SKM-1 (cell line): ENCODE results near the gene CHST1.

Experiments used
- DNase-seq: peaks from one replicate; lab custom pipeline; 2025; ENCODE audit not compliant: unreplicated experiment; lab: John Stamatoyannopoulos, UW

Gene CHST1

DNA sequence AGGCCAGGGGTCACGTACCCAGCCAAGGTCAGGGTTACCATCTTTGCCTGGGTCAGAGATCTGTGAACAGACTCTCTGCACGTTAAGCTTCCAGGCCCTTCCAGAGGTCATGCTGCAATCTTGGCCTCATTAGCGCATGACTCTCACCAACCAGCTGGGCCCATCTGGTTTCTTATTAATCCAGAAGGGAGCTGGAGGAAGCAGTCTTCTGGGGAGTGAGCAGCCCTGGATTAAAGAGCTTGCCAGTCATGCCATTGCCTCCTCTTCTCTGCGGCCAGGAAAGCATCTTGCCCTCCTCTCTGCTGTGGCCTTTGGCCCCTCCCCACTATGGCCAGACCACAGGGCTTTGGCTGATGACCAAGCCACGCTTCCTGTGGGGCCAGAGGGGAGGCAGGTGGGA is 57.4 kb downstream of the CHST1 start:
- DNase-seq = no peak

GRCh38 chr11:45606514-45607281 is 58.7 kb downstream of the CHST1 start:
- DNase-seq = no peak

DNA sequence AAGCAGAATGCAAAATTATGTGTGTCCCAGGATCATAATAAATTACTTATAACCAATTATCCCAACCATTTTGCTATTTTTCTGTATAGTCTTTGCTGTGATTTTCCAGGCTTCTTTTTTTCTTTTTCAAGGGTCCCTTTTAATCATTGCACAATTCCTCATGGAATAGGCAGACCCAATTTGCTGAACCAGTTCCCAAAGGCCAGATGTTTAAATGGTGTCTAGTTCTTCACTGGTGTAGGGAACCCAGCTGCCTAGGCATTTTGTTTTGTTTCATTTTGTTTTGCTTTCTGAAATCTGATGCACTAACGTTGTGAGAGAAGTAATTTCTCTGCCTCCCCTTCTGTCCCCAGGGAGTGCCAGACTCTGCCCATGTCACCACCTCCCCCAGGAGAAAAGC is 60.4 kb downstream of the CHST1 start:
- no peak for DNase-seq

DNA sequence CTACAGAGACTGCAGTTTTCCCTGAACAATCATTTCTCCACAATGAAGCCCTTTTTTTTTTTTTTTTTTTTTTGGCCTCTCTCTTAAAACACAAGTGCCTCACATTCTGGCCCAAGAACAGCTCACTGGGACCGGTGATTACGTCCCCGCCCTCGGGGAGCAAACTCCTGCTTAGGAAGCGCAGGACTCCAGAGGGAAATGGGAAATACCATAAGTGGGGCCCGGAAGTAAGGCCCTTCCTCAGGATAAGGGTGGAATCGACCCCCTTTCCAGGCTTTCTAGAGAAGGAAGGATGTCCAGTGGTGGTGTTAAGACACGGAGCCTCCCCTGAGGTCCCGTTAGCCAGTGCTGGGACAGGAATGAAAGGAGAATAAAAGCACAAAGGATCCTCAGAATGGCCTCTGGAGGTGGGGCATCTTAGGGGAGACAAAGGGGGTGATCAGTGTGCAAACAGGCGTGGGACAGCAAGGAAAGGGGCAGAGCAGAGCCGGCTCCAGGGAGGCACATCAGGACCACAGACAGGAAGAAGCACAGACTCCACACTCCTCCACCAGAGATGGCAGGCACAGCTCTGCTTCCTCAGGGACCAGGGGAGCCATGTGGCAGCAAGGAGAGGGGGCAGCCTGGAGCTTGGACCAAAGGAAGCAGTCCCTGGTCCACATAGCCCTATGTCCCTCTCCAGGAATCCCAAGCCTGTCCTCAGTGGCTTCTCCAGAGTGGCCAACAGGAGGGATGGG is 61.3 kb downstream of the CHST1 start:
- DNase-seq = no peak

DNA sequence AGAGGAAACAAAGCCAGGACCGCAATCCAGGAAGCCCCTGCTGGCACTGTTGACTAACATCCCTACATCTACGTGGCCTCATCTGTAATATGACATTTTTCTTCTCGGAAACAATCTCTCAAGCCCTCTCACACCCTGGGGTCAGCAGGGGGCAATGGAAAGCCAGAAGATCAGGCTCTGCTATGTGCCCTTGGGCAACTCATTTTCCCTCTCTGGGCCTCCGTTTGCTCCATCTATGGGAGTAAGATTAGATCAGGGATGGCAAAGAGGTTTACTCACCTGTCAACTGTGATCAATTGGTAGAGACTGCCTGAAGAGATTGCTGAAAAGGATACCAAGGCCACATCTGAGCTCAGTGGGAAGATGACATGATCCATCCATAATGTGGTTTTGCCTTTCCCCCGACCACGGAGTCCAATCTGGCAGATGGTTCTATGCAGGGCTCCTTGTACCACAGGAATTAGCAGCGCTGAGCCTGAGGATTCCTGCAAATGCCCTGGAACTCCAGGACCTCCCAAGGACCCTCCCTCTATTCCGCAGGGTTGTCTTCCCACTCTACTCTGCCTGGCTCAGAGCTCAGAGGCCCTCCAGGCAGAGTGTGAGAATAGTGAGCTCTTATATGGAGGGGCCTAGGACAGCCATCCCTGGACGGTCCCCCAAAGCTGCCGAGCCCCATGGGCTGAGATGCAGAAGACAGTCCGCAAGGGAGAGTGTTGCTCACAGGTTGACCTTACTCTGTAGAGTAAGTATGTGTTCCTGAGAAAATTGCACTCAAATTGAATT is 66.1 kb downstream of the CHST1 start:
- no peak for DNase-seq
